GM06990 (cell line): Measurements from ENCODE around the gene ST6GALNAC3.

Source experiments
- DNase-seq: peaks from one replicate; pipeline ENCODE4 v3.0.0-alpha.2; 2011; ENCODE audit not compliant: insufficient read length; ENCODE audit errors: extremely low read depth
- H3K27me3 ChIP-seq: replicated peaks from 2 replicates; pipeline ENCODE4 v1.6.0; 2011; ENCODE audit warnings: low read length; ENCODE audit not compliant: control insufficient read depth, insufficient read depth
- H3K36me3 ChIP-seq: 2 replicates; pipeline ENCODE4 v1.5.1; 2011; ENCODE audit warnings: low read length; ENCODE audit not compliant: control insufficient read depth, insufficient read depth
- H3K4me3 ChIP-seq: replicated peaks from 2 replicates; pipeline ENCODE4 v1.5.1; 2011; ENCODE audit warnings: low read depth, mild to moderate bottlenecking, control low read depth, low read length
- CTCF ChIP-seq: IDR thresholded peaks from 2 replicates; pipeline ENCODE4 v1.5.1; 2011; ENCODE audit warnings: low read length, control low read depth, mild to moderate bottlenecking, inconsistent platforms; ENCODE audit not compliant: insufficient read depth, poor library complexity, severe bottlenecking

Gene ST6GALNAC3

GRCh38 chr1:76583875-76584477 lies 509.4 kb downstream of the ST6GALNAC3 start:
- Histone ChIP-seq H3K27me3 (no peaks in the 10 kb centered on the region), H3K36me3 (no peaks in the 10 kb centered on the region), H3K4me3 (no peak overlapping the region)
- no peak for DNase-seq
- no peak for TF ChIP-seq CTCF

GRCh38 chr1:76585980-76586674 lies 511.6 kb downstream of the ST6GALNAC3 start:
- DNase-seq: no peak

GRCh38 chr1:76587212-76587611 lies 512.7 kb downstream of the ST6GALNAC3 start:
- no peak for DNase-seq
- no peaks in the 10 kb centered on the region for H3K27me3 ChIP-seq
- no peak overlapping the region for H3K4me3 ChIP-seq
- no peak for TF ChIP-seq CTCF
- H3K36me3 ChIP-seq: no peaks in the 10 kb centered on the region

More at GRCh38 chr1:76585980-76586674, 511.6 kb downstream of the ST6GALNAC3 start:
- Histone ChIP-seq H3K27me3 (no peaks in the 10 kb centered on the region), H3K36me3 (no peaks in the 10 kb centered on the region), H3K4me3 (no peak overlapping the region)
- TF ChIP-seq CTCF: no peak

- Histone ChIP-seq H3K36me3 (no peaks in the 10 kb centered on the region), H3K27me3 (no peaks in the 10 kb centered on the region), H3K4me3 (no peak overlapping the region)
- DNase-seq: no peak
- TF ChIP-seq CTCF: no peak
These were observed 516.9 kb downstream of the ST6GALNAC3 start for GRCh38 chr1:76591461-76591860.

- TF ChIP-seq CTCF: no peak
- Histone ChIP-seq H3K4me3 (no peak overlapping the region), H3K27me3 (no peaks in the 10 kb centered on the region), H3K36me3 (no peaks in the 10 kb centered on the region)
- no peak for DNase-seq
These were observed 517.4 kb downstream of the ST6GALNAC3 start for GRCh38 chr1:76591963-76592362.
